OCI-LY1 (cell line): ENCODE data around the gene MTHFSD.

Source experiments
- CTCF ChIP-seq: fragments of 200-600 bp; sonication (generic), shearing (Covaris generic); IDR thresholded peaks from 2 replicates; pipeline ENCODE4 v1.5.1; 2017; ENCODE audit warnings: mild to moderate bottlenecking, antibody characterized with exemption, low read length, moderate library complexity, mixed read lengths
- EZH2 ChIP-seq: fragments of 200-600 bp; sonication (generic), shearing (Covaris generic); IDR thresholded peaks from 2 replicates; pipeline ENCODE4 v1.8.0; 2017; ENCODE audit warnings: borderline replicate concordance, mixed run types, mild to moderate bottlenecking, antibody characterized with exemption, low read length, moderate library complexity, mixed read lengths

GRCh38 chr16:86557587-86557986, 2.6 kb upstream of the MTHFSD start:
- TF ChIP-seq CTCF (no peak), EZH2 (no peak)
